Neuron (in vitro differentiated cells): Measurements from ENCODE around the gene PINK1.

Experiments
- H2AFZ ChIP-seq: one replicate; pipeline ENCODE4 v1.6.1; 2013; ENCODE audit warnings: low read depth, mild to moderate bottlenecking, inconsistent platforms, low read length, moderate library complexity
- H3K27me3 ChIP-seq: one replicate; pipeline ENCODE4 v1.6.1; 2013; ENCODE audit warnings: low read length; ENCODE audit not compliant: insufficient read depth
- H3K36me3 ChIP-seq: one replicate; pipeline ENCODE4 v1.6.1; 2013; ENCODE audit warnings: low read length; ENCODE audit not compliant: insufficient read depth
- H3K4me1 ChIP-seq: one replicate; pipeline ENCODE4 v1.6.1; 2013; ENCODE audit warnings: low read length; ENCODE audit not compliant: insufficient read depth
- H3K4me3 ChIP-seq: 2 replicates; pipeline ENCODE4 v1.5.1; 2013; ENCODE audit warnings: mild to moderate bottlenecking, low read length, moderate library complexity
- H3K9me3 ChIP-seq: one replicate; pipeline ENCODE4 v1.6.1; 2013; ENCODE audit warnings: low read length

The PINK1 gene

GRCh38 chr1:20616847-20617487, 16.3 kb upstream of the PINK1 start:
- H2AFZ ChIP-seq: no peak overlapping the region
- no peak overlapping the region for H3K4me3 ChIP-seq
- H3K36me3 ChIP-seq: no peaks in the 10 kb centered on the region
- no peaks in the 10 kb centered on the region for H3K4me1 ChIP-seq
- H3K27me3 ChIP-seq: peaks cover 16% of the 10 kb centered on the region
- H3K9me3 ChIP-seq: no peaks in the 10 kb centered on the region

- Histone ChIP-seq H3K9me3 (no peaks in the 10 kb centered on the region), H3K4me1 (no peaks in the 10 kb centered on the region)
These were observed 14.7 kb upstream of the PINK1 start for GRCh38 chr1:20618550-20618949.

GRCh38 chr1:20619999-20620398, 13.3 kb upstream of the PINK1 start:
- Histone ChIP-seq H3K27me3 (peaks cover 13% of the 10 kb centered on the region), H2AFZ (no peak overlapping the region), H3K9me3 (no peaks in the 10 kb centered on the region), H3K4me3 (no peak overlapping the region), H3K36me3 (no peaks in the 10 kb centered on the region), H3K4me1 (no peaks in the 10 kb centered on the region)

More at GRCh38 chr1:20618550-20618949, 14.7 kb upstream of the PINK1 start:
- Histone ChIP-seq H2AFZ (no peak overlapping the region), H3K4me3 (no peak overlapping the region), H3K27me3 (peaks cover 16% of the 10 kb centered on the region), H3K36me3 (no peaks in the 10 kb centered on the region)

- Histone ChIP-seq H3K9me3 (no peaks in the 10 kb centered on the region), H2AFZ (no peak overlapping the region), H3K36me3 (no peaks in the 10 kb centered on the region), H3K4me3 (no peak overlapping the region), H3K4me1 (no peaks in the 10 kb centered on the region), H3K27me3 (peaks cover 13% of the 10 kb centered on the region)
These were observed 12.2 kb upstream of the PINK1 start for GRCh38 chr1:20621012-20621411.

GRCh38 chr1:20624709-20625108, 8.5 kb upstream of the PINK1 start:
- Histone ChIP-seq H3K36me3 (no peaks in the 10 kb centered on the region), H3K9me3 (no peaks in the 10 kb centered on the region), H3K4me1 (peaks cover 11% of the 10 kb centered on the region), H2AFZ (no peak overlapping the region), H3K4me3 (no peak overlapping the region), H3K27me3 (peaks cover 3% of the 10 kb centered on the region)

GRCh38 chr1:20625176-20626097, 7.8 kb upstream of the PINK1 start:
- Histone ChIP-seq H3K4me3 (no peak overlapping the region), H3K36me3 (no peaks in the 10 kb centered on the region), H3K9me3 (no peaks in the 10 kb centered on the region), H3K4me1 (peaks cover 11% of the 10 kb centered on the region), H2AFZ (no peak overlapping the region), H3K27me3 (no peaks in the 10 kb centered on the region)

GRCh38 chr1:20626098-20626427, 7.2 kb upstream of the PINK1 start:
- Histone ChIP-seq H3K4me3 (no peak overlapping the region), H3K9me3 (no peaks in the 10 kb centered on the region), H3K36me3 (no peaks in the 10 kb centered on the region), H3K27me3 (no peaks in the 10 kb centered on the region), H3K4me1 (peaks cover 11% of the 10 kb centered on the region), H2AFZ (no peak overlapping the region)

- H3K4me1 ChIP-seq: peaks cover 11% of the 10 kb centered on the region
- no peaks in the 10 kb centered on the region for H3K36me3 ChIP-seq
- H3K27me3 ChIP-seq: no peaks in the 10 kb centered on the region
- no peak overlapping the region for H3K4me3 ChIP-seq
- H2AFZ ChIP-seq: no peak overlapping the region
- H3K9me3 ChIP-seq: no peaks in the 10 kb centered on the region
These were observed 6.7 kb upstream of the PINK1 start for GRCh38 chr1:20626524-20626923.

GRCh38 chr1:20630729-20631128, 2.5 kb upstream of the PINK1 start:
- Histone ChIP-seq H3K4me3 (no peak overlapping the region), H3K27me3 (no peaks in the 10 kb centered on the region), H3K36me3 (no peaks in the 10 kb centered on the region), H2AFZ (no peak overlapping the region), H3K4me1 (peaks cover 20% of the 10 kb centered on the region), H3K9me3 (no peaks in the 10 kb centered on the region)

GRCh38 chr1:20632386-20632785, 872 bp upstream of the PINK1 start:
- no peaks in the 10 kb centered on the region for H3K27me3 ChIP-seq
- no peaks in the 10 kb centered on the region for H3K9me3 ChIP-seq
- H3K4me3 ChIP-seq: no peak overlapping the region
- peaks cover 15% of the 10 kb centered on the region for H3K4me1 ChIP-seq
- no peak overlapping the region for H2AFZ ChIP-seq
- no peaks in the 10 kb centered on the region for H3K36me3 ChIP-seq

- H3K4me1 ChIP-seq: peaks cover 9% of the 10 kb centered on the region
- H3K36me3 ChIP-seq: no peaks in the 10 kb centered on the region
- H2AFZ ChIP-seq: peak overlapping the region; percentile 95
- no peaks in the 10 kb centered on the region for H3K9me3 ChIP-seq
- H3K4me3 ChIP-seq: peak overlapping the region; percentile 97
- no peaks in the 10 kb centered on the region for H3K27me3 ChIP-seq
These were observed 871 bp downstream of the PINK1 start for GRCh38 chr1:20634065-20634593.

GRCh38 chr1:20634594-20635084, 1.4 kb downstream of the PINK1 start:
- H3K4me1 ChIP-seq: peaks cover 9% of the 10 kb centered on the region
- peaks cover 4% of the 10 kb centered on the region for H3K36me3 ChIP-seq
- no peaks in the 10 kb centered on the region for H3K27me3 ChIP-seq
- no peaks in the 10 kb centered on the region for H3K9me3 ChIP-seq
- H2AFZ ChIP-seq: peak overlapping the region; percentile 95
- peak overlapping the region; percentile 97 for H3K4me3 ChIP-seq

GRCh38 chr1:20636785-20637347, 3.6 kb downstream of the PINK1 start:
- peaks cover 4% of the 10 kb centered on the region for H3K36me3 ChIP-seq

More at GRCh38 chr1:20636785-20637347, 3.6 kb downstream of the PINK1 start:
- H3K9me3 ChIP-seq: no peaks in the 10 kb centered on the region
- no peak overlapping the region for H3K4me3 ChIP-seq
- no peak overlapping the region for H2AFZ ChIP-seq
- H3K4me1 ChIP-seq: peaks cover 9% of the 10 kb centered on the region
- H3K27me3 ChIP-seq: no peaks in the 10 kb centered on the region
